Cardiac muscle cell (in vitro differentiated cells and primary cell): Measurements from ENCODE around the gene SRPRA. TPM values are rescaled to one million over a fixed set of nuclear protein-coding genes. Genes with fewer than 3 reads are reported as not detected.
A peak's percentile ranks its signal among the peaks of the same experiment; 100 is the strongest.

Experiments used
- DNase-seq, 2 donors: peaks; one replicate each; pipeline versions ENCODE4 v3.0.0 to v3.0.0-alpha.2; 2010 to 2017; ENCODE audit warnings: low read depth in 1 of 2, low spot score in 1 of 2
- H3K27ac ChIP-seq: fragments of 200-600 bp; sonication (generic); 2 replicates; pipeline ENCODE4 v1.5.1; 2016
- H3K27me3 ChIP-seq: fragments of 200-600 bp; sonication (generic); 2 replicates; pipeline ENCODE4 v1.6.0; 2016; ENCODE audit warnings: control low read depth
- H3K36me3 ChIP-seq: fragments of 200-600 bp; sonication (generic); 2 replicates; pipeline ENCODE4 v1.5.1; 2016; ENCODE audit warnings: control low read depth
- H3K4me1 ChIP-seq: fragments of 200-600 bp; sonication (generic); 2 replicates; pipeline ENCODE4 v1.8.1; 2017; ENCODE audit warnings: low read depth, mild to moderate bottlenecking, mixed run types
- H3K4me3 ChIP-seq: fragments of 200-600 bp; sonication (generic); 2 replicates; pipeline ENCODE4 v1.5.1; 2016; ENCODE audit warnings: mild to moderate bottlenecking
- H3K9me3 ChIP-seq: fragments of 200-600 bp; sonication (generic); 2 replicates; pipeline ENCODE4 v1.5.1; 2017; ENCODE audit warnings: low read depth, mild to moderate bottlenecking, control low read depth
- polyA plus RNA-seq: library from polyadenylated mRNA; unstranded; fragments of >200 nt; fragmentation: Nextera tagmentation; extraction: Ambion mirVana; gene quantifications from 2 replicates; pipeline ENCODE4 v1.2.1, GENCODE V29; 2016
- total RNA-seq: library from RNA; depleted of rRNA; stranded (reverse); fragments of >200 nt; gene quantifications from 2 replicates; pipeline ENCODE4 v1.2.3, GENCODE V29; 2016
- TF ChIP-seq, protein P1 (sequence below): IDR thresholded peaks from 2 replicates; pipeline ENCODE4 v1.5.1; 2012; ENCODE audit warnings: low read depth, mild to moderate bottlenecking, low read length

The SRPRA gene
- total and polyA plus RNA-seq, 2 experiments from 2014 or later, result 42.9 to 76.6 TPM

DNA sequence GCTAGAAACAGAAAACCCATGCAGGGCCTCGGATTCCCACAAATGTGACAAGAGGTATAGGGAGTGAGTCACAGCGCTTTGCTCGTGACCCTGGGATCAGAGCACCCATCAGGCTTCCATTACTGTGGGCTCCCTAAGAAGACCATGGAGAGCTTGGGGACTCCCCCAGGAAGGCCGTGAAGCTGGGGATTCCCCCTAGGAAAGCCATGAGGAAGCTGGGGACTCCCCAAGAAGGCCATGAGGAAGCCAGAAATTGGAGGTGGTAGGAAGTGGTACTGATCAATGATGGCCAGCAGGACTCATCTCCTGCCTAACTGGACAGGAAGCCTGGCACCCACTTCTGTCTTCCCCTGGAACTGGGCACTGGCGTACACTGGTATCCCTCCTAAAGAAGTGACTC, 25.0 kb upstream of the SRPRA start:
- Histone ChIP-seq H3K27ac (no peak overlapping the region), H3K9me3 (no peaks in the 10 kb centered on the region), H3K36me3 (no peaks in the 10 kb centered on the region), H3K4me1 (no peaks in the 10 kb centered on the region), H3K27me3 (no peaks in the 10 kb centered on the region), H3K4me3 (no peak overlapping the region)
- DNase-seq, result no peak
- TF ChIP-seq, protein P1, sequence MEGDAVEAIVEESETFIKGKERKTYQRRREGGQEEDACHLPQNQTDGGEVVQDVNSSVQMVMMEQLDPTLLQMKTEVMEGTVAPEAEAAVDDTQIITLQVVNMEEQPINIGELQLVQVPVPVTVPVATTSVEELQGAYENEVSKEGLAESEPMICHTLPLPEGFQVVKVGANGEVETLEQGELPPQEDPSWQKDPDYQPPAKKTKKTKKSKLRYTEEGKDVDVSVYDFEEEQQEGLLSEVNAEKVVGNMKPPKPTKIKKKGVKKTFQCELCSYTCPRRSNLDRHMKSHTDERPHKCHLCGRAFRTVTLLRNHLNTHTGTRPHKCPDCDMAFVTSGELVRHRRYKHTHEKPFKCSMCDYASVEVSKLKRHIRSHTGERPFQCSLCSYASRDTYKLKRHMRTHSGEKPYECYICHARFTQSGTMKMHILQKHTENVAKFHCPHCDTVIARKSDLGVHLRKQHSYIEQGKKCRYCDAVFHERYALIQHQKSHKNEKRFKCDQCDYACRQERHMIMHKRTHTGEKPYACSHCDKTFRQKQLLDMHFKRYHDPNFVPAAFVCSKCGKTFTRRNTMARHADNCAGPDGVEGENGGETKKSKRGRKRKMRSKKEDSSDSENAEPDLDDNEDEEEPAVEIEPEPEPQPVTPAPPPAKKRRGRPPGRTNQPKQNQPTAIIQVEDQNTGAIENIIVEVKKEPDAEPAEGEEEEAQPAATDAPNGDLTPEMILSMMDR, result no peak

DNA sequence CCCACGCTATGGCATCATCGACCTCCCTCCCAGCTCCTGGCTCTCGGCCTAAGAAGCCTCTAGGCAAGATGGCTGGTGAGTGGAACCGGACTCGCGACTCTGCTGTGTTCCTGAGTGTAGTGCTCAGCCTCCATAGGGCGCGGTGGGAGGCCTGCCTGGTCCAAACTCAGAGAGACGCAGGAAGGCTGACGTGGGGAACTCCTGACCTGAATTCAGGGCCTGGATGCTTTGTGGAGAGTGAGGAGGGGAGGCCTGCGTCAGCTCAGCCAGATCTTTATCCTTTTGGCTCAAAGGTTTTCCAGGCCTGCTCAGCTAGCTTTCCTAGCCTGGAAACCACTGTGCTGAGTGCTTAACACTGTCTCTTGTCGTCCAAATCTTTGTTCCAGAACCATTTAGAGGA, 22.2 kb upstream of the SRPRA start:
- TF ChIP-seq, protein P1, result no peak
- no peaks in the 10 kb centered on the region for H3K36me3 ChIP-seq
- H3K27me3 ChIP-seq, result no peaks in the 10 kb centered on the region
- H3K27ac ChIP-seq, result peak overlapping the region; percentile 71
- peaks cover 7% of the 10 kb centered on the region for H3K4me1 ChIP-seq
- no peaks in the 10 kb centered on the region for H3K9me3 ChIP-seq
- no peak overlapping the region for H3K4me3 ChIP-seq
- DNase-seq, result no peak

DNA sequence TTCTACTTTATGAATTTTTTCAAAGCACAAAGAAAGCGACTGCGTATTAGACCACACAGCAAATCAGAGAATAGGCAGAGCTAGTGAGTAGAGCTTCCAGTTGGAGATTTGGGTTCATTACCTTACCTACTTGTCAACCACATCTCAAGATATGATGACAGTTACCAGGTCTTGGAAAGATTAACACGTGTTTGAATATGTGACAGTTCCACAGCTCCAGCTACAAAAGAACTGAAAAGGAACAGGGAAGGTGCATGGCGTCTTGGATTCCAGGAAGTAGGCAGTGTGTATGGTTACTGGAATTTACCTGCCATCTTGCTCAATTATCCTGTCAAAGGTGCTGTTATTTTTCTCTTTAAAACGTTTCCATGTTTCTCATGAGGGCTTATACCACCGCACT, 19.5 kb upstream of the SRPRA start:
- TF ChIP-seq, protein P1, result no peak
- Histone ChIP-seq H3K4me1 (peaks cover 7% of the 10 kb centered on the region), H3K27me3 (no peaks in the 10 kb centered on the region), H3K4me3 (no peak overlapping the region), H3K27ac (peak overlapping the region; percentile 12), H3K9me3 (no peaks in the 10 kb centered on the region), H3K36me3 (no peaks in the 10 kb centered on the region)
- DNase-seq, result no peak

DNA sequence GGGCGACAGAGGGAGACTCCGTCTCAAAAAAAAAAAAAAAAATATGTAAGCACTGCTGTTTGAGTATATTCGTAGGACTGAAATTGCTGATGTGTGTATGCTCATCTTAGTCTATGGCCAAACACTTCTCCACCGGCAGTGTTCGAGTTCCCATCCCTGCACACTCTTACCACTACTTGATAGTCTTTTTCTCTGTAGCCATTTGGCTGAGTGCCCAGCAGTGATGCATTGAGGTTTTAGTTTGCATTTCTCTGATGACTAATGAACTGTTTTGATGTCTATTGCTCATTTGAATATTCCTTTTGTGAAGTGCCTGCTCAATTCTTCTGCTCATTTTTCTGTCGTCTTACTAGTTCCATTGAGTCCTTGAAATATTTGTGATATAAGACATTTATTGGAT, 16.1 kb upstream of the SRPRA start:
- peak in 1 of 2 donors; percentile 94 for DNase-seq
- no peaks in the 10 kb centered on the region for H3K27me3 ChIP-seq
- H3K4me3 ChIP-seq, result no peak overlapping the region
- no peaks in the 10 kb centered on the region for H3K9me3 ChIP-seq
- H3K27ac ChIP-seq, result no peak overlapping the region
- peaks cover 26% of the 10 kb centered on the region for H3K4me1 ChIP-seq
- TF ChIP-seq, protein P1, result no peak
- H3K36me3 ChIP-seq, result no peaks in the 10 kb centered on the region

DNA sequence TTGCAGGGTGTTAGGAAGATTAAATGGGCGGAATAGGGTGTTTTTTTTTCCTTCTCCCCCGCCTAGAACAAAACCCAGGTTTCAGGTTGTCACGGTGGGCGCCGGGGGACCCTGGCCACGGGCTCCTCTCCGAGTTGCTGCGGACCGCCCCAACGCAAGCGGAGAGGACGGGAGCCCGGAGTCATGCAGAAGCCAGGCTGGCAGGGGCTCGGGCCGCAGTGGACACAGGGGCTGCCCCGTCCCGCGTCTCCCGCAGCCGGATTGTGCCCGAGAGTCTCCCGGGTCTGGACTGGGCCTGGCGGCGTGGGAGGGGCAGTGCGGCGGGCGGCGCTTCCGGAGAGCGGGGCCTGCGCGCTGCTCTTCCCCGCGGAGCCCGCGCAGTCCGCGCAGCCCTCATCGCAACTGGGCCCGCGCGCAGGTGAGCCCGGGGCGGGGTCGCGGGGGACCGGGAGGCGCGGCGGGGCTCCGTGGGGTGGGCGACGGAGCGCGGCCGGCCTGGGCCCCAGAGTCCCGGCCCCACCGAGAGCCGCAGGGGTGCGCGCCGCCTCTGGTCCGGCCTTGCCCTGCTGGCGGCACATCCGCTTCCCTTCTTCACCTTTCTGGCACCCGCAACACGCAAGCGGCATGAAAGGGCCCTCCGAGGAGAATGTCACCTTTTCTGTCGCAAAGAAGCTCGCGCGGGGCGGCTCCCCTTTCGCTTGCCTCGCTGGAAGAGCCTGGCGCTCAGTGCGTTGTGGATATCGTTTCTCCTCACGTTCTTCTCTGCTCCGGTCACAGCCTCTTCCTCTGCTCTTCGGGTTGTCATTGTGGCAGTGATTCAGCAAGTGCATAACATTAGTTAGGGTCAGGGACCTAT, 14.3 kb upstream of the SRPRA start, which contains the start of gene TIRAP:
TSS of gene TIRAP (plus strand) at position 358 of the 856 bp plus-strand sequence. CDS start 7,802 bp downstream, outside the sequence.
- H3K36me3 ChIP-seq, result no peaks in the 10 kb centered on the region
- H3K27ac ChIP-seq, result peak within 1 kb of the TSS; percentile 49
- no peaks in the 10 kb centered on the region for H3K27me3 ChIP-seq
- TF ChIP-seq, protein P1, result no peak
- H3K4me3 ChIP-seq, result peak within 1 kb of the TSS; percentile 46
- H3K4me1 ChIP-seq, result peaks cover 20% of the 10 kb centered on the region
- H3K9me3 ChIP-seq, result no peaks in the 10 kb centered on the region
- peak; percentile 63 to 65 for DNase-seq
